PFSK-1 (cell line): ENCODE measurements around the gene RAP1GAP2.

ENCODE experiments used
- FOXP2 ChIP-seq: optimal IDR thresholded peaks from 2 replicates; pipeline ENCODE3; 2011; ENCODE audit warnings: borderline replicate concordance, control low read depth, inconsistent platforms; ENCODE audit not compliant: insufficient read depth; ENCODE audit errors: extremely low read length, extremely low read depth
- POLR2AphosphoS5 ChIP-seq: IDR thresholded peaks from 2 replicates; pipeline ENCODE4 v1.6.1; 2012; ENCODE audit warnings: low read depth, mild to moderate bottlenecking, control low read depth, low read length, moderate library complexity
- TAF1 ChIP-seq: IDR thresholded peaks from 2 replicates; pipeline ENCODE4 v1.6.1; 2012; ENCODE audit warnings: low read length, control low read depth, borderline replicate concordance; ENCODE audit not compliant: insufficient read depth
- TF ChIP-seq, protein P1 (sequence below), 2 experiments: IDR thresholded peaks; 2 replicates each; pipeline versions ENCODE4 v1.6.1 to v1.8.0; 2011 to 2012; ENCODE audit warnings: low read depth in 2 of 2, low read length in 2 of 2, control low read depth in 1 of 2, inconsistent platforms in 1 of 2, mild to moderate bottlenecking in 1 of 2, moderate library complexity in 1 of 2; ENCODE audit not compliant: insufficient read depth in 1 of 2

GRCh38 chr17:2961446-2961845 lies 165.2 kb downstream of the RAP1GAP2 start:
- TF ChIP-seq, protein P1, sequence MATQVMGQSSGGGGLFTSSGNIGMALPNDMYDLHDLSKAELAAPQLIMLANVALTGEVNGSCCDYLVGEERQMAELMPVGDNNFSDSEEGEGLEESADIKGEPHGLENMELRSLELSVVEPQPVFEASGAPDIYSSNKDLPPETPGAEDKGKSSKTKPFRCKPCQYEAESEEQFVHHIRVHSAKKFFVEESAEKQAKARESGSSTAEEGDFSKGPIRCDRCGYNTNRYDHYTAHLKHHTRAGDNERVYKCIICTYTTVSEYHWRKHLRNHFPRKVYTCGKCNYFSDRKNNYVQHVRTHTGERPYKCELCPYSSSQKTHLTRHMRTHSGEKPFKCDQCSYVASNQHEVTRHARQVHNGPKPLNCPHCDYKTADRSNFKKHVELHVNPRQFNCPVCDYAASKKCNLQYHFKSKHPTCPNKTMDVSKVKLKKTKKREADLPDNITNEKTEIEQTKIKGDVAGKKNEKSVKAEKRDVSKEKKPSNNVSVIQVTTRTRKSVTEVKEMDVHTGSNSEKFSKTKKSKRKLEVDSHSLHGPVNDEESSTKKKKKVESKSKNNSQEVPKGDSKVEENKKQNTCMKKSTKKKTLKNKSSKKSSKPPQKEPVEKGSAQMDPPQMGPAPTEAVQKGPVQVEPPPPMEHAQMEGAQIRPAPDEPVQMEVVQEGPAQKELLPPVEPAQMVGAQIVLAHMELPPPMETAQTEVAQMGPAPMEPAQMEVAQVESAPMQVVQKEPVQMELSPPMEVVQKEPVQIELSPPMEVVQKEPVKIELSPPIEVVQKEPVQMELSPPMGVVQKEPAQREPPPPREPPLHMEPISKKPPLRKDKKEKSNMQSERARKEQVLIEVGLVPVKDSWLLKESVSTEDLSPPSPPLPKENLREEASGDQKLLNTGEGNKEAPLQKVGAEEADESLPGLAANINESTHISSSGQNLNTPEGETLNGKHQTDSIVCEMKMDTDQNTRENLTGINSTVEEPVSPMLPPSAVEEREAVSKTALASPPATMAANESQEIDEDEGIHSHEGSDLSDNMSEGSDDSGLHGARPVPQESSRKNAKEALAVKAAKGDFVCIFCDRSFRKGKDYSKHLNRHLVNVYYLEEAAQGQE (IDR thresholded peaks at IDR 0.05; ENCODE audit: insufficient read depth in 1 of 2, low read depth in 2 of 2, low read length in 2 of 2), result no peak
- TF ChIP-seq POLR2AphosphoS5 (no peak), TAF1 (no peak), FOXP2 (no peak)
